H1 (cell line): Measurements from ENCODE around the gene UBAP1L. TPM values are rescaled to one million over a fixed set of nuclear protein-coding genes. Genes with fewer than 3 reads are reported as not detected.

Experiments used
- CTCF ChIA-PET: fragments of 300-600 bp; sonication (Branson Sonifier 250); formaldehyde crosslinking; loops from one replicate; lab custom pipeline; 2021; ENCODE audit not compliant: partially characterized antibody; lab: Charles Lee
- POLR2A ChIA-PET: fragments of 300-600 bp; sonication (Branson Sonifier 250); formaldehyde crosslinking; loops from one replicate; lab custom pipeline; 2021; ENCODE audit warnings: inconsistent platforms; ENCODE audit not compliant: partially characterized antibody; lab: Charles Lee
- DNase-seq, 2 experiments: peaks; one replicate each; pipeline versions ENCODE4 v3.0.0 to v3.0.0-alpha.2; 2010 to 2022; ENCODE audit warnings: low spot score in 2 of 2, low read depth in 1 of 2, mixed read lengths in 1 of 2
- FAIRE-seq: peaks from 2 replicates; lab custom pipeline; 2011; peaks lifted over from hg19 to GRCh38; lab: Jason Lieb, UNC
- H2AFZ ChIP-seq: 2 replicates; pipeline ENCODE4 v1.8.1; 2012; ENCODE audit warnings: low read length, inconsistent platforms
- H2AK5ac ChIP-seq: 2 replicates; pipeline ENCODE4 v1.6.1; 2013; ENCODE audit warnings: low read depth, low read length
- H2BK120ac ChIP-seq: replicated peaks from 2 replicates; pipeline ENCODE3; 2013; ENCODE audit warnings: low read depth, low read length, inconsistent platforms
- H2BK12ac ChIP-seq: 2 replicates; pipeline ENCODE4 v1.6.1; 2013; ENCODE audit warnings: low read depth, low read length
- H2BK15ac ChIP-seq: 2 replicates; pipeline ENCODE4 v1.6.1; 2013; ENCODE audit warnings: low read length
- H2BK20ac ChIP-seq: 2 replicates; pipeline ENCODE4 v1.6.1; 2013; ENCODE audit warnings: low read length
- H2BK5ac ChIP-seq: 2 replicates; pipeline ENCODE4 v1.6.1; 2013; ENCODE audit warnings: low read depth, low read length
- H3K14ac ChIP-seq: 2 replicates; pipeline ENCODE4 v1.6.1; 2013; ENCODE audit warnings: inconsistent platforms; ENCODE audit not compliant: insufficient read length
- H3K18ac ChIP-seq: 2 replicates; pipeline ENCODE4 v1.6.1; 2013; ENCODE audit warnings: low read length; ENCODE audit errors: extremely low read depth
- H3K23ac ChIP-seq: 2 replicates; pipeline ENCODE4 v1.6.1; 2013; ENCODE audit warnings: inconsistent platforms; ENCODE audit not compliant: insufficient read length
- H3K23me2 ChIP-seq: 2 replicates; pipeline ENCODE4 v1.6.1; 2013; ENCODE audit warnings: low read depth, low read length
- H3K27ac ChIP-seq: 2 replicates; pipeline ENCODE4 v1.6.1; 2011; ENCODE audit warnings: low read depth, low read length, inconsistent platforms
- H3K27me3 ChIP-seq, 4 experiments: replicated peaks in 1 of 4; 1 replicate in 1 of 4; 2 replicates in 3 of 4; pipeline versions ENCODE4 v1.6.1 to v1.8.1; 2011 to 2013; ENCODE audit warnings: low read length in 3 of 4, mild to moderate bottlenecking in 3 of 4, inconsistent platforms in 2 of 4, mixed read lengths in 2 of 4, moderate library complexity in 1 of 4; ENCODE audit not compliant: control insufficient read depth in 3 of 4, insufficient read depth in 3 of 4; ENCODE audit errors: extremely low read depth in 1 of 4
- H3K36me3 ChIP-seq, 4 experiments: 2 replicates each; pipeline versions ENCODE4 v1.6.1 to v1.8.1; 2011 to 2013; ENCODE audit warnings: mild to moderate bottlenecking in 4 of 4, low read length in 3 of 4, moderate library complexity in 2 of 4, control low read depth in 1 of 4, inconsistent platforms in 1 of 4; ENCODE audit not compliant: insufficient read depth in 4 of 4, control insufficient read depth in 2 of 4
- H3K4ac ChIP-seq: replicated peaks from 2 replicates; pipeline ENCODE3; 2013; ENCODE audit warnings: low read length, low read depth, mixed read lengths, inconsistent platforms; ENCODE audit not compliant: insufficient read length
- H3K4me1 ChIP-seq, 4 experiments: replicated peaks in 1 of 4; 1 replicate in 1 of 4; 2 replicates in 3 of 4; pipeline versions ENCODE4 v1.6.1 to v1.8.1; 2011 to 2013; ENCODE audit warnings: low read length in 3 of 4, inconsistent platforms in 2 of 4, mixed read lengths in 1 of 4; ENCODE audit not compliant: insufficient read depth in 4 of 4, control insufficient read depth in 3 of 4
- H3K4me2 ChIP-seq, 2 experiments: 2 replicates each; pipeline versions ENCODE4 v1.6.1 to v1.8.1; 2011 to 2013; ENCODE audit warnings: low read depth in 2 of 2, low read length in 2 of 2, control low read depth in 1 of 2, inconsistent platforms in 1 of 2, mild to moderate bottlenecking in 1 of 2; ENCODE audit not compliant: insufficient read depth in 1 of 2
- H3K4me3 ChIP-seq, 4 experiments: fragments of 200-600, 300-600 bp in 1 of 4; sonication (generic), shearing (Covaris generic), sonication (Bioruptor Twin) in 1 of 4; 2 replicates each; pipeline versions ENCODE4 v1.5.1 to v1.8.1; 2011 to 2016; ENCODE audit warnings: low read length in 4 of 4, low read depth in 3 of 4, control low read depth in 2 of 4, inconsistent platforms in 2 of 4, mild to moderate bottlenecking in 2 of 4, mixed read lengths in 1 of 4, moderate library complexity in 1 of 4; ENCODE audit not compliant: insufficient read depth in 2 of 4; ENCODE audit errors: extremely low read depth in 1 of 4
- H3K56ac ChIP-seq: replicated peaks from 2 replicates; pipeline ENCODE3; 2013; ENCODE audit warnings: low read depth, mild to moderate bottlenecking, mixed read lengths, low read length, inconsistent platforms; ENCODE audit not compliant: insufficient read length
- H3K79me1 ChIP-seq: 2 replicates; pipeline ENCODE4 v1.6.1; 2013; ENCODE audit warnings: low read depth, low read length, control low read depth
- H3K79me2 ChIP-seq, 2 experiments: 2 replicates each; pipeline versions ENCODE4 v1.6.1 to v1.8.1; 2012 to 2013; ENCODE audit warnings: low read length in 2 of 2, mild to moderate bottlenecking in 2 of 2, inconsistent platforms in 1 of 2; ENCODE audit not compliant: insufficient read depth in 2 of 2, control insufficient read depth in 1 of 2
- H3K9ac ChIP-seq, 4 experiments: replicated peaks in 1 of 4; 1 replicate in 1 of 4; 2 replicates in 3 of 4; pipeline versions ENCODE4 v1.6.1 to v1.8.1; 2011 to 2013; ENCODE audit warnings: low read depth in 3 of 4, low read length in 3 of 4, control low read depth in 2 of 4, mild to moderate bottlenecking in 2 of 4, moderate library complexity in 2 of 4, inconsistent platforms in 1 of 4; ENCODE audit errors: extremely low read depth in 1 of 4
- H3K9me3 ChIP-seq, 2 experiments: 2 replicates each; pipeline versions ENCODE4 v1.6.1 to v1.8.1; 2012 to 2013; ENCODE audit warnings: mild to moderate bottlenecking in 2 of 2, moderate library complexity in 2 of 2, control low read depth in 1 of 2, inconsistent platforms in 1 of 2, low read depth in 1 of 2, low read length in 1 of 2, mixed read lengths in 1 of 2; ENCODE audit not compliant: insufficient read depth in 2 of 2
- H4K20me1 ChIP-seq, 2 experiments: replicated peaks in 1 of 2; 2 replicates each; pipeline versions ENCODE3 to v1.8.1; 2011 to 2013; ENCODE audit warnings: inconsistent platforms in 2 of 2, low read length in 2 of 2, mild to moderate bottlenecking in 1 of 2; ENCODE audit not compliant: insufficient read depth in 2 of 2, control insufficient read depth in 1 of 2
- H4K5ac ChIP-seq: 2 replicates; pipeline ENCODE4 v1.6.1; 2013; ENCODE audit warnings: low read length, low read depth, mixed read lengths, inconsistent platforms; ENCODE audit not compliant: insufficient read length
- H4K8ac ChIP-seq: 2 replicates; pipeline ENCODE4 v1.8.0; 2013; ENCODE audit warnings: mild to moderate bottlenecking, moderate library complexity, low read length, inconsistent platforms; ENCODE audit not compliant: insufficient read depth; ENCODE audit errors: extremely low read depth
- H4K91ac ChIP-seq: replicated peaks from 2 replicates; pipeline ENCODE3; 2013; ENCODE audit warnings: low read length, mixed read lengths, inconsistent platforms; ENCODE audit not compliant: insufficient read length
- ASH2L ChIP-seq: fragments of 200-600, 300-600 bp; sonication (generic); IDR thresholded peaks from one replicate; pipeline ENCODE4 v1.7.1; 2017; ENCODE audit warnings: low read length
- CREB1 ChIP-seq: IDR thresholded peaks from 2 replicates; pipeline ENCODE4 v1.6.1; 2012; ENCODE audit warnings: inconsistent platforms
- SIX5 ChIP-seq: IDR thresholded peaks from 2 replicates; pipeline ENCODE4 v1.6.1; 2011; ENCODE audit warnings: mild to moderate bottlenecking, low read depth, low read length
- WGBS, 2 experiments: shearing (Covaris generic) in 1 of 2; methylation state at CpG; one replicate each; pipeline versions ENCODE4 v1.1.6 to v1.1.7; 2013 to 2015; ENCODE audit warnings: low lambda C conversion rate in 2 of 2, mixed read lengths in 2 of 2, inconsistent platforms in 1 of 2, low coverage in 1 of 2, missing lambda C conversion rate in 1 of 2; ENCODE audit not compliant: insufficient replicate concordance in 2 of 2, insufficient coverage in 1 of 2, insufficient read length in 1 of 2; ENCODE audit errors: extremely low coverage in 1 of 2, missing lambda C conversion rate in 1 of 2; 5-methylcytosine and 5-hydroxymethylcytosine counted together
- polyA plus RNA-seq, 7 experiments: library from polyadenylated mRNA; depleted of rRNA in 3 of 7; stranded (reverse) in 5 of 7; unstranded in 2 of 7; fragments of >200 nt in 5 of 7; fragments of 200-250 nt in 2 of 7; gene quantifications; 1 replicate in 5 of 7; 2 replicates in 1 of 7; 4 replicates in 1 of 7; pipeline versions ENCODE4 v1.2.1 to v1.2.3, GENCODE V29; 2011 to 2013; ENCODE audit warnings: missing spikeins in 2 of 7, mixed read lengths in 2 of 7
- total RNA-seq: library from RNA; stranded (reverse); fragmentation: NEBNext Ultra II Directional; extraction: Animal tissue kit (Norgen Biotek cat#: 25700); gene quantifications from 2 replicates; pipeline ENCODE4 v1.2.1, GENCODE V29; 2021

Gene UBAP1L
- total and polyA plus RNA-seq, 2 of the 8 experiments (the other 6 are each of a cell fraction or from before 2014, with no cell fraction given) = 0.67 to 1.7 TPM

DNA sequence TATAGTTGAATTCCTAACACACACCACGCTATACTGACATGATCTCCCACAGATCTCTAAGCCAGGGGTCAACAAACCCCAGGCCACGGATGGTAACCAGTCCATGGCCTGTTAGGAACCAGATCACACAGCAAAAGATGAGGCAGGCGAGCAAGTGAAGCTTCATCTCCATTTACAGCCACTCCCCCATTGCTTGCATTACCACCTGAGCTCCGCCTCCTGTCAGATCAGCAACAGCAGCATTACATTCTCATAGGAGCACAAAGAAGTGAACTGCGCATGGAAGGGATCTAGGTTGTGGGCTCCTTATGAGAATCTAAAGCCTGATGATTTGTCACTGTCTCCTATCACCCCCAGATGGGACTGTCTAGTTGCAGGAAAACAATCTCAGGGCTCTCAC lies 15.9 kb upstream of the UBAP1L start:
- no peak overlapping the region for H3K18ac ChIP-seq
- 80% methylated on average over 5 of the region's 5 CpGs; no CpG with 5 or more reads in 1 of the 2 experiments for WGBS, 2 experiments
- no peak overlapping the region for H4K8ac ChIP-seq
- H3K4me3 ChIP-seq = no peak overlapping the region
- H3K27me3 ChIP-seq = no peaks in the 10 kb centered on the region
- no peak overlapping the region for H2BK15ac ChIP-seq
- H2BK20ac ChIP-seq = no peak overlapping the region
- H3K23me2 ChIP-seq = peaks cover 9% of the 10 kb centered on the region
- peaks cover 2 to 19% (median 16%) of the 10 kb centered on the region in 4 experiments; a peak in 4 of 8 replicates for H3K36me3 ChIP-seq
- H2BK120ac ChIP-seq = no peak overlapping the region
- H3K79me1 ChIP-seq = 0 out of 2 replicates have a peak, but pooled peaks cover 4% of the 10 kb centered on the region
- H4K91ac ChIP-seq = no peak overlapping the region
- H3K9ac ChIP-seq = no peak overlapping the region
- no peak overlapping the region for H3K27ac ChIP-seq
- H3K56ac ChIP-seq = no peak overlapping the region
- peaks cover 2 to 6% (median 3%) of the 10 kb centered on the region in 4 experiments; a peak in 4 of 7 replicates for H3K4me1 ChIP-seq
- no peak overlapping the region for H3K14ac ChIP-seq
- no peak overlapping the region for H3K4ac ChIP-seq
- POLR2A ChIA-PET = interaction anchor here (1.0 to 1.4 kb wide), 4 partner anchors 14 to 174 kb away, joined by 3 to 4 read pairs (median 3); partner anchors contain the start of gene RNU5B-1
- no peak overlapping the region for H4K5ac ChIP-seq
- CTCF ChIA-PET = interaction anchor here (0.9 to 1.3 kb wide), 3 partner anchors 13 to 77 kb away, joined by 3 to 4 read pairs (median 4); no protein-coding TSS in a partner anchor
- no peak overlapping the region for H2BK12ac ChIP-seq
- H2AFZ ChIP-seq = no peak overlapping the region
- no peak overlapping the region for H2AK5ac ChIP-seq
- H3K79me2 ChIP-seq = peaks cover 0 to 3% of the 10 kb centered on the region in 2 experiments; a peak in 1 of 4 replicates
- FAIRE-seq (no peak), DNase-seq (no peak)
- H4K20me1 ChIP-seq = peaks cover 2 to 3% of the 10 kb centered on the region in 2 experiments
- no peak overlapping the region for H3K23ac ChIP-seq
- no peak overlapping the region for H2BK5ac ChIP-seq
- no peaks in the 10 kb centered on the region for H3K9me3 ChIP-seq
- H3K4me2 ChIP-seq = no peak overlapping the region
- TF ChIP-seq CREB1 (no peak), SIX5 (no peak), ASH2L (no peak)
